Omental fat pad (tissue), 4 donors: ENCODE measurements around the gene TPRG1. TPM values are rescaled to one million over a fixed set of nuclear protein-coding genes. Genes with fewer than 3 reads are reported as not detected.

Experiments used
- ATAC-seq: fragments of 150-250 bp; one replicate; pipeline ENCODE4 v1.9.1; 2016; ENCODE audit warnings: mild to moderate bottlenecking, moderate library complexity; ENCODE audit not compliant: low FRiP score
- DNase-seq: peaks from one replicate; pipeline ENCODE4 v3.0.0-alpha.2; 2019; ENCODE audit warnings: low spot score
- total RNA-seq, 4 donors: library from RNA; depleted of rRNA; stranded (reverse); fragments of >200 nt; gene quantifications; one replicate each; pipeline ENCODE4 v1.1.0, GENCODE V29; 2016
- TF ChIP-seq, protein P1 (sequence below), 3 donors: fragments of 450-650 bp; IDR thresholded peaks; one replicate each; pipeline ENCODE4 v1.5.1; 2016 to 2017; ENCODE audit warnings: antibody characterized with exemption in 3 of 3, mild to moderate bottlenecking in 3 of 3, moderate library complexity in 2 of 3

TPRG1 gene
- total RNA-seq, 4 donors from 2014 or later = 7.1 to 18.3 (median 13.8) TPM

DNA sequence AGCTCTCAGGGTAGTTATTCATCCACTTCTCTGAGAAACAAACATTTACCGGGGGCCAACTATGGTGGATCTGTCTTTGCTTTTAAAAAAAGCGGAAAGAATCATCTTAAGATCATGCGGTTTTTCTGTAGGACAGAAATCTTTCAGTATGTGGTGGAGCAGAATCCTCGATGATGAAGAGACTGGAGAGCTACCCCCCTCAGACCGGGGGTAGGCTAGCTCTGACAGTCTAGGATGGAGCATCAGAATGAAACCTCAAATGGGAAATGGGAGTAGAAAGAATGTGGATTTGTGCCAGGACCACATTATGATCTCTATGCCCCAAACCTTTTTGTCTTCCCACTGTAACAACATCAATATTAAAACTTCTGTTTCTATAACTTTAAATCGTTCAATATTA is 30.3 kb downstream of the TPRG1 start:
- DNase-seq (no peak), ATAC-seq (no peak)
- TF ChIP-seq, protein P1, sequence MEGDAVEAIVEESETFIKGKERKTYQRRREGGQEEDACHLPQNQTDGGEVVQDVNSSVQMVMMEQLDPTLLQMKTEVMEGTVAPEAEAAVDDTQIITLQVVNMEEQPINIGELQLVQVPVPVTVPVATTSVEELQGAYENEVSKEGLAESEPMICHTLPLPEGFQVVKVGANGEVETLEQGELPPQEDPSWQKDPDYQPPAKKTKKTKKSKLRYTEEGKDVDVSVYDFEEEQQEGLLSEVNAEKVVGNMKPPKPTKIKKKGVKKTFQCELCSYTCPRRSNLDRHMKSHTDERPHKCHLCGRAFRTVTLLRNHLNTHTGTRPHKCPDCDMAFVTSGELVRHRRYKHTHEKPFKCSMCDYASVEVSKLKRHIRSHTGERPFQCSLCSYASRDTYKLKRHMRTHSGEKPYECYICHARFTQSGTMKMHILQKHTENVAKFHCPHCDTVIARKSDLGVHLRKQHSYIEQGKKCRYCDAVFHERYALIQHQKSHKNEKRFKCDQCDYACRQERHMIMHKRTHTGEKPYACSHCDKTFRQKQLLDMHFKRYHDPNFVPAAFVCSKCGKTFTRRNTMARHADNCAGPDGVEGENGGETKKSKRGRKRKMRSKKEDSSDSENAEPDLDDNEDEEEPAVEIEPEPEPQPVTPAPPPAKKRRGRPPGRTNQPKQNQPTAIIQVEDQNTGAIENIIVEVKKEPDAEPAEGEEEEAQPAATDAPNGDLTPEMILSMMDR (IDR thresholded peaks at IDR 0.05) = no peak

DNA sequence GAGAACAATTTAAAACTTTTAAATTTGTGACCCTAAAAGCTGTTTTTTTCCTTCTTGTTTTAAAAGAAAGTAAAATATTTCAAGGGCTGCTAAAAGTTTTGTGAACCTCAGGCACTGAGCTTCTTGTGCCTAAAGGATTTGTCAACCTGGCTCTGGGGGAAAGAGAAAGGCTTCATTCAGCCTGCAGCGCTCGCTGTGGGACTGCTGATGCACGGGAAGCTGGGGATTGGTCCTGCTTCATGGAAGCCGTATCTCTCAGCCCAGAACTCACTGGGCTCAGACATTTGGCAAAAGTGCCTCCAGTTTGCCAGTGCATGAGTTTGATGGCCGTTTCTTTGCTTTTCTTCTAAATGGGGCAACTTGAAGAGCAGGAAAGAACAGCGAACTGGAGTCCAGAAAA is 30.8 kb downstream of the TPRG1 start:
- ATAC-seq (no peak), DNase-seq (no peak)
- TF ChIP-seq, protein P1 (IDR thresholded peaks at IDR 0.05) = no peak

DNA sequence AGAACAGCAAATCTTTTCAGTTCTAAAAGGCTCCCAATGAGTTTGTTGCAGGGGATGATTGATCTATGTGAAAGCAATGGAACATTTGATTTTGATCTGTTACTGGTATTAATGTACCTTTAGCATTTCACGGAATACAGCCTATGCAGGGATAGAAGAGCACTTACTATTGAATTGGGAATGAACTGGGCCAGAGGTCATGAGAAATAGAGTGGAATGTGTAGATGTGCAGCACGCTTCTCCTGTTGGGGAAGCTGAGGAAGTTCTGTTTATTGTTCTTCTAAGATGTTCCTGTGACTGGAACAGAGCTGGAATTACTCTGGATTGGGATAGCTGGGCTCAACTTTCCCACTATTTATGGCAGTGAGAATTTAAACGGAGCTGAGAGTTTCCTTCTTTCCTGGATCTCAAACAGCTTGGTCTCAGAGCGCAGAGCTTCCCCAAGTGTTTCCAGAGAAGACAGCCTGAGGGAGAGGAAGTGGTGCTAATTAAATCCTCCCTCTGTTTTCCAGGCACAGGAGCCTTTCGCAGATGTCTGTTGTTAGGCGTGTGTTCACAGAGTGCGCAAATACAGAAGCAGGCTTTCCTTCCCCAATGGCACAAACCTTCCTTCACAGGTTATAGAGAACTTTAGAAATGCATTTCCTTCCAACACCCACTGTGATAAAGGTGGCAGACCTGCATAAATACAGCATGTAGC is 32.5 kb downstream of the TPRG1 start:
- DNase-seq = no peak
- TF ChIP-seq, protein P1 (IDR thresholded peaks at IDR 0.05) = no peak
- no peak for ATAC-seq

DNA sequence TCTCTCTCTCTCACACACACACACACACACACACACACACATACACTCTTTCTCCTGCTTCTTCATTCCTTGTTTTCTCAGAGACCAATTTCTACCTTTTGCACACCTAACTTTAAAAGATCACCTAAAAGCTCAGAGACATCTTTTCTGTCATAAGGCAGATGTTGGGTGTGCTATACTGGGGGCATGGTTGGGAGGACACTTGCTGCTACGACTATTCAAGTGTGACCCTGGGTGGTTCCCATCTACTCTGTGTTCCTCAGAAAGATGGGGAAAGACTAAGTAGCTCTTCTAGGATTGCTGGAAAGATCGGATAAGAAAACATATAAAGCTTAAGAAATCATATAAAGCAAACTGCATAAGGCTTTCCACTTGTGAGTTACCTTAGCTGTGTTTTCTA is 33.2 kb downstream of the TPRG1 start:
- TF ChIP-seq, protein P1 (IDR thresholded peaks at IDR 0.05) = no peak
- ATAC-seq (no peak), DNase-seq (no peak)

DNA sequence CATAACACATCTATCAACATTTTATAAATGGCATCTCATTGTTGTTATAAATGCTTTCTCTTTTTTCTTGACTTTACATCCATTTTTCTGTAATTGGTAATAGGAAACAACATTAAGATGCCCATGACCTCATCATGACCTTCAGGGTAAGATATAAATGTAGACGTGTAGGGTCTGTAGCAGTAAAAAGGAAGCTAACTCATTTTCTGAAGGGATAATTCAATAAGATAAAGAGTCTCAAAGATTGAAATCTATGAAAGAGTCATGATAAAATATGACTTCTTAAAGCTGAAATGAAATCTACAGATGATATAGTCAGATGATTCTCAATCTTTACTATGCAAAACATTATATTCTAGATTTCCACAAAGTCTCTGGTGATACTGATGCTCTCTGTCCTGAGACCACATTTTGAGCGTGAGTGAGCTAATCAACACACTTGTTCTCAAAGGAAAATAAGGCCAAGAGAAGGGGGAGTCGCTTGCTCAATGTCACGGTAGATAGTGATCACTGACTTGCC is 38.5 kb downstream of the TPRG1 start:
- TF ChIP-seq, protein P1 (IDR thresholded peaks at IDR 0.05) = no peak
- no peak for ATAC-seq
- no peak for DNase-seq

DNA sequence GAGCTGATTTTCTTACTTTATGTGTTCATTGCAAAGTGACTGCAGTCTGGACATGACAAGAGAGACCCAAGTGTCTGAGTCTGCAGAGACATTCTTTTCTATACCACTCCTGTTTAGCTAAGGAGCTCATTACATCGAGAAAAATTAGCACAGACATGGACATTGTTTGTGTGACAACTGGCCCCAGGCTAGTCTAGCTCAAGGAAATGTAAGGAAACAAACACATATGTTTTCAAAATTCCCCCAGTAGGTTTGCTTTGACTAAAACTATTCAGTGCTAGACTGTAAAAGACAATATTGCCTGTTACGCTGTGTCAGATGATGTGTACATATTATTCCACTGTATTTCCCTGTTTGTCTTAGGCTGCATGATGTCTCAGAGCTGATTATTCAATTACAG is 40.9 kb downstream of the TPRG1 start:
- DNase-seq (no peak), ATAC-seq (no peak)
- TF ChIP-seq, protein P1 (IDR thresholded peaks at IDR 0.05) = no peak

DNA sequence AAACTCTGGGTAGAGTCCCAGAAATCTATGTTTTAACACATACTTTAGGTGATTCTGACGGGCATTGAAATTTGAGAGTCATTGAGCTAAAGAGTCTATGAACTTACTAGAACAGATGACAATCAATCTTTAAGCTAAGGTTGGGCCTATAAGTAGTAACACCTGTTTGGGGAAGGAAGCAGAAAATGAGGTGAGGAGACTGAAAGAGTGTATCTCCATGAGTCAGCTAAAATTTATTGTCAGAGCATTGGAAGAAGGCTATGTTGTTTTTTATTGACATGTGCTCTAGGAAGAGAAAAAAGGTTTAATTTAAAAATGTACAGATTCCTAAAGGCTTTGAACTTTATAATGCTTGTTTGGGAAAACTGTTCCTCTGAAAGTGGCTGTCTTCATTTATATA is 42.9 kb downstream of the TPRG1 start:
- TF ChIP-seq, protein P1 (IDR thresholded peaks at IDR 0.05) = no peak
- ATAC-seq (no peak), DNase-seq (no peak)
